Measurements from ENCODE around the gene RBM38. TPM values are rescaled to one million over a fixed set of nuclear protein-coding genes. Genes with fewer than 3 reads are reported as not detected.

The RBM38 gene
- total and polyA plus RNA-seq, 2 of the 4 experiments (the other 2 are of a cell fraction): 5.2 to 11.9 TPM

DNA sequence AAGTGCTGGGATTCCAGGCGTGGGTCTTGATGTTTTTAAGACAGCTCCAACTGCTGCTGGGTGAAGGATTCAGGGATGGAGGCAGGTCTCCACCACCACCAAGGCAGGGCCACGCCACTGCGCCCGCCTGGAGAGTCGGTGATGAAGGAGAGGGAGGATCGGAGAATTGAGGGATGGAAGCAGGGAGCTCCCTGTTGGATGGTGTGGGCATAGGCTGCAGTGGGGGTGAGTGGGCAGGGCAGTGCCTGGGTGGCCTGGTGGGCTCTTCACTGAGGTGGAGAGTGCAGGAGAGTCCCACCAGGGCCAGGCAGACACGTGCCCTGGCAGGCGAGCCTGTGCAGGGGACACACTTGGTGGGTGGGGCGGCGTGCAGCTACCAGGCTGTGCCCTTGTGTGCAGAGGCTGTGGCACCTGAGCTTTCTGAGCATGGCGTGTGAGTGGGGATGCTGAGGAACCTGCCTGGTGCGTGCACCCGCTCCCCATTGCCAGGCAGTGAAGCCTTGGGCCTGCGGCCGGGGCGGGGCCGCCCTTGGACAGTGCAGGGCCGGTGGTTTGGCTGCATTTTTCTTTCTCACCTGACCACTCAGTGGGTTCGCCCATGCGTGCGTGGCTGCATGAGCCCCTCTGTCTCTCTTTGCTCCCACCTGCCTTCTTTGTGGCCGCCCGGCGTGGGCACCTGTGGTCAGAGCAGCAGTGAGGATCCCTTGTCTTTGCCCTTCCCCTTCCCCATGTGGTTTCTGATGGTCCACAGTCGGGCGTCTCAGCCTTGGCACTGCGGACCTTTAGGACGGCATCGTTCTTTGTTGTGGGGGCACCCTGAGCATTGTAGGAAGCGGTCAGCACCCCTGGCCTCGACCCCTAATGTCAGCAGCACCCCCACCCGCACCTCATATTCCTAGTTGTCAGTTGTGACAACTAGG, 11.3 kb downstream of the RBM38 start:
- H3K79me1 ChIP-seq (ENCODE audit: low read depth in 1 of 2, low read length in 2 of 2): peaks cover 0 to 3% of the 10 kb centered on the region in 2 experiments; a peak in 1 of 4 replicates
- no peak overlapping the region for H3K23ac ChIP-seq (ENCODE audit: low read depth, low read length)
- H3K9me3 ChIP-seq (ENCODE audit: control insufficient read depth, insufficient read depth, low read length): no peaks in the 10 kb centered on the region
- H3K18ac ChIP-seq (ENCODE audit: low read depth, low read length): no peak overlapping the region
- no peak overlapping the region for H4K5ac ChIP-seq (ENCODE audit: low read depth, low read length)
- no peak overlapping the region for H3K9ac ChIP-seq (ENCODE audit: low read depth, low read length)
- H2BK20ac ChIP-seq (ENCODE audit: low read depth, low read length): no peak overlapping the region
- ChIA-PET CTCF (no interaction called here), POLR2A (ENCODE audit: unreplicated experiment) (no interaction called here)
- no peak overlapping the region for H2AK9ac ChIP-seq (replicated peaks; ENCODE audit: low read depth, low read length, poor library complexity)
- H3K4me3 ChIP-seq (ENCODE audit: insufficient read depth, low read depth, low read length): no peak overlapping the region
- ATAC-seq (ENCODE audit: low read depth): no peak
- no peak overlapping the region for H3K27ac ChIP-seq (ENCODE audit: insufficient read depth, low read length)
- no peak overlapping the region for H3K14ac ChIP-seq (replicated peaks; ENCODE audit: low read depth, low read length)
- H4K8ac ChIP-seq (ENCODE audit: low read depth in 2 of 2, low read length in 2 of 2): no peak overlapping the region
- H3K4me1 ChIP-seq (ENCODE audit: control insufficient read depth, insufficient read depth, low read length): peaks cover 3% of the 10 kb centered on the region; the same call in 1 of the 2 replicates
- no peak overlapping the region for H2BK120ac ChIP-seq (ENCODE audit: low read depth, low read length)
- H2AFZ ChIP-seq (replicated peaks; ENCODE audit: low read length, poor library complexity): no peak overlapping the region
- intact Hi-C loops (cut with micrococcal nuclease): no loop called here
- no peaks in the 10 kb centered on the region for H3K9me1 ChIP-seq (ENCODE audit: insufficient read depth, low read length)
- dilution Hi-C loops (cut with HindIII; ENCODE audit: low sequenced_read_pairs, unreplicated experiment): no loop called here
- H3K27me3 ChIP-seq (ENCODE audit: control insufficient read depth, insufficient read depth, low read length): no peaks in the 10 kb centered on the region
- H3K56ac ChIP-seq (ENCODE audit: extremely low read depth, insufficient read depth, low read length): no peak overlapping the region
- no peak overlapping the region for H3K4me2 ChIP-seq (ENCODE audit: low read depth, low read length)
- no peaks in the 10 kb centered on the region; the same call in 1 of the 2 replicates for H4K20me1 ChIP-seq (ENCODE audit: insufficient read depth, low read length)
- no peak overlapping the region for H2AK5ac ChIP-seq (ENCODE audit: low read depth, low read length)
- 93% methylated on average over 12 of the region's 32 CpGs; no CpG with 5 or more reads in 1 of the 2 experiments for WGBS, 2 experiments (ENCODE audit: extremely low coverage in 2 of 2, insufficient read length in 1 of 2)
- in situ Hi-C loops (cut with MboI; ENCODE audit: low sequenced_read_pairs): no loop called here
- no peak overlapping the region for H2BK15ac ChIP-seq (ENCODE audit: low read depth, low read length)
- H3K4ac ChIP-seq (ENCODE audit: low read depth, low read length): no peak overlapping the region
- peaks cover 19% of the 10 kb centered on the region for H3K36me3 ChIP-seq (ENCODE audit: control insufficient read depth, insufficient read depth, low read length)
- H2BK5ac ChIP-seq (ENCODE audit: low read depth, low read length, poor library complexity, severe bottlenecking): no peak overlapping the region
- DNase-seq: no peak
- BruUV-seq (replicated peaks): no TSS peak
- H4K91ac ChIP-seq (ENCODE audit: insufficient read depth, low read depth, low read length): no peak overlapping the region
- TF ChIP-seq SMC3 (IDR thresholded peaks at IDR 0.05; ENCODE audit: low read depth, low read length) (no peak), FOS (IDR thresholded peaks at IDR 0.05; ENCODE audit: low read depth, low read length) (no peak), RCOR1 (IDR thresholded peaks at IDR 0.05; ENCODE audit: insufficient replicate concordance, low read length) (no peak), BHLHE40 (IDR thresholded peaks at IDR 0.05; ENCODE audit: low read depth, low read length) (no peak), MXI1 (IDR thresholded peaks at IDR 0.05; ENCODE audit: borderline replicate concordance, low read depth, low read length) (no peak), NFE2L2 (IDR thresholded peaks at IDR 0.05; ENCODE audit: low read depth, low read length) (no peak), CHD1 (IDR thresholded peaks at IDR 0.05; ENCODE audit: low read depth, low read length) (no peak), MAZ (IDR thresholded peaks at IDR 0.05; ENCODE audit: borderline replicate concordance, low read depth, low read length) (no peak), MAFK (IDR thresholded peaks at IDR 0.05; ENCODE audit: low read depth, low read length) (no peak), CEBPB (IDR thresholded peaks at IDR 0.05; ENCODE audit: low read depth, low read length) (no peak), POLR2A (IDR thresholded peaks at IDR 0.05; ENCODE audit: low read depth, low read length) (no peak), RAD21 (IDR thresholded peaks at IDR 0.05; ENCODE audit: low read length) (no peak)
- TF ChIP-seq, protein P1, sequence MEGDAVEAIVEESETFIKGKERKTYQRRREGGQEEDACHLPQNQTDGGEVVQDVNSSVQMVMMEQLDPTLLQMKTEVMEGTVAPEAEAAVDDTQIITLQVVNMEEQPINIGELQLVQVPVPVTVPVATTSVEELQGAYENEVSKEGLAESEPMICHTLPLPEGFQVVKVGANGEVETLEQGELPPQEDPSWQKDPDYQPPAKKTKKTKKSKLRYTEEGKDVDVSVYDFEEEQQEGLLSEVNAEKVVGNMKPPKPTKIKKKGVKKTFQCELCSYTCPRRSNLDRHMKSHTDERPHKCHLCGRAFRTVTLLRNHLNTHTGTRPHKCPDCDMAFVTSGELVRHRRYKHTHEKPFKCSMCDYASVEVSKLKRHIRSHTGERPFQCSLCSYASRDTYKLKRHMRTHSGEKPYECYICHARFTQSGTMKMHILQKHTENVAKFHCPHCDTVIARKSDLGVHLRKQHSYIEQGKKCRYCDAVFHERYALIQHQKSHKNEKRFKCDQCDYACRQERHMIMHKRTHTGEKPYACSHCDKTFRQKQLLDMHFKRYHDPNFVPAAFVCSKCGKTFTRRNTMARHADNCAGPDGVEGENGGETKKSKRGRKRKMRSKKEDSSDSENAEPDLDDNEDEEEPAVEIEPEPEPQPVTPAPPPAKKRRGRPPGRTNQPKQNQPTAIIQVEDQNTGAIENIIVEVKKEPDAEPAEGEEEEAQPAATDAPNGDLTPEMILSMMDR (conservative IDR thresholded peaks at IDR 0.05; ENCODE audit: low read depth, low read length): no peak
- TF ChIP-seq, protein P2, sequence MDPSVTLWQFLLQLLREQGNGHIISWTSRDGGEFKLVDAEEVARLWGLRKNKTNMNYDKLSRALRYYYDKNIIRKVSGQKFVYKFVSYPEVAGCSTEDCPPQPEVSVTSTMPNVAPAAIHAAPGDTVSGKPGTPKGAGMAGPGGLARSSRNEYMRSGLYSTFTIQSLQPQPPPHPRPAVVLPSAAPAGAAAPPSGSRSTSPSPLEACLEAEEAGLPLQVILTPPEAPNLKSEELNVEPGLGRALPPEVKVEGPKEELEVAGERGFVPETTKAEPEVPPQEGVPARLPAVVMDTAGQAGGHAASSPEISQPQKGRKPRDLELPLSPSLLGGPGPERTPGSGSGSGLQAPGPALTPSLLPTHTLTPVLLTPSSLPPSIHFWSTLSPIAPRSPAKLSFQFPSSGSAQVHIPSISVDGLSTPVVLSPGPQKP (IDR thresholded peaks at IDR 0.05; ENCODE audit: borderline replicate concordance, low read depth, low read length): no peak
- TF ChIP-seq, protein P3, sequence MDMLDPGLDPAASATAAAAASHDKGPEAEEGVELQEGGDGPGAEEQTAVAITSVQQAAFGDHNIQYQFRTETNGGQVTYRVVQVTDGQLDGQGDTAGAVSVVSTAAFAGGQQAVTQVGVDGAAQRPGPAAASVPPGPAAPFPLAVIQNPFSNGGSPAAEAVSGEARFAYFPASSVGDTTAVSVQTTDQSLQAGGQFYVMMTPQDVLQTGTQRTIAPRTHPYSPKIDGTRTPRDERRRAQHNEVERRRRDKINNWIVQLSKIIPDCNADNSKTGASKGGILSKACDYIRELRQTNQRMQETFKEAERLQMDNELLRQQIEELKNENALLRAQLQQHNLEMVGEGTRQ (IDR thresholded peaks at IDR 0.05; ENCODE audit: low read depth, low read length): no peak

All from IMR-90 (cell line).